ENCODE measurements around the gene CCDC61. TPM values are rescaled to one million over a fixed set of nuclear protein-coding genes. Genes with fewer than 3 reads are reported as not detected.

Gene CCDC61
- total RNA-seq, 8 experiments from 2014 or later = 3.2 to 15.7 (median 5.5) TPM

Other genes with a start within 250 kb of the CCDC61 start
- gene SIX5, start 226.2 kb upstream of the CCDC61 start, total RNA-seq = 10 to 100 TPM in 1 of 8 experiments, 1 to 10 TPM in 7; 2.5 to 12.9 (median 5.5) TPM
- gene DMPK, start 213.0 kb upstream of the CCDC61 start, total RNA-seq = 10 to 100 TPM; 18.8 to 41.5 (median 26.9) TPM
- gene DMWD, start 202.6 kb upstream of the CCDC61 start, total RNA-seq = 10 to 100 TPM; 16.5 to 50.5 (median 32.9) TPM
- under 1 TPM in 6 of 8 experiments, not detected in 2; 0.18 to 0.76 (median 0.21) TPM for gene RSPH6A, start 180.2 kb upstream of the CCDC61 start, total RNA-seq
- 10 to 100 TPM; 22.2 to 87.8 (median 39.2) TPM for gene SYMPK, start 132.3 kb upstream of the CCDC61 start, total RNA-seq
- under 1 TPM in 6 of 8 experiments, not detected in 2; 0.13 to 0.84 (median 0.42) TPM for gene FOXA3, start 131.1 kb upstream of the CCDC61 start, total RNA-seq
- gene IRF2BP1, start 109.3 kb upstream of the CCDC61 start, total RNA-seq = 10 to 100 TPM; 10.4 to 20.5 (median 18.7) TPM
- gene MYPOP, start 92.9 kb upstream of the CCDC61 start, total RNA-seq = 1 to 10 TPM; 2.1 to 6.1 (median 2.6) TPM
- under 1 TPM in 3 of 8 experiments, not detected in 5; 0.05 to 0.85 (median 0.18) TPM for gene NANOS2, start 80.7 kb upstream of the CCDC61 start, total RNA-seq
- 10 to 100 TPM in 4 of 8 experiments, 1 to 10 TPM in 1, under 1 TPM in 3; 0.09 to 23.5 (median 11.0) TPM for gene NOVA2, start 21.6 kb upstream of the CCDC61 start, total RNA-seq
- gene PGLYRP1, start 27.6 kb downstream of the CCDC61 start, total RNA-seq = under 1 TPM in 2 of 8 experiments, not detected in 6; 0.51 to 0.95 TPM
- 10 to 100 TPM in 1 of 8 experiments, 1 to 10 TPM in 4, under 1 TPM in 3; 0.25 to 19.7 (median 2.0) TPM for gene IGFL4, start 45.5 kb downstream of the CCDC61 start, total RNA-seq
- under 1 TPM in 1 of 8 experiments, not detected in 7; 0.50 TPM for gene IGFL3, start 129.2 kb downstream of the CCDC61 start, total RNA-seq
- 100 to 1,000 TPM in 1 of 8 experiments, 1 to 10 TPM in 1, under 1 TPM in 2, not detected in 4; 0.28 to 212 (median 0.96) TPM for gene IGFL2, start 152.8 kb downstream of the CCDC61 start, total RNA-seq
- 1 to 10 TPM in 1 of 8 experiments, not detected in 7; 1.8 TPM for gene IGFL1, start 234.3 kb downstream of the CCDC61 start, total RNA-seq